Natural killer cell (primary cell): ENCODE data around the gene CCSER2. TPM values are rescaled to one million over a fixed set of nuclear protein-coding genes. Genes with fewer than 3 reads are reported as not detected.

Experiments
- ATAC-seq, 3 donors: fragments of 150-1000 bp in 2 of 3; fragments of 200-7000 bp in 1 of 3; cut with Tn5 transposase; 1 replicate in 1 of 3; 2 replicates in 2 of 3; pipeline ENCODE4 v1.10.0; 2021; ENCODE audit warnings: mild to moderate bottlenecking in 2 of 3, moderate library complexity in 2 of 3
- DNase-seq, 2 donors: peaks; one replicate each; pipeline versions ENCODE4 v3.0.0 to v3.0.0-alpha.2; 2013 to 2021; ENCODE audit warnings: mixed read lengths in 1 of 2
- H3K27ac ChIP-seq: one replicate; pipeline ENCODE4 v1.5.1; 2013; ENCODE audit warnings: mild to moderate bottlenecking, low read length
- H3K27me3 ChIP-seq: one replicate; pipeline ENCODE4 v1.6.1; 2013; ENCODE audit warnings: low read length; ENCODE audit not compliant: control insufficient read depth, insufficient read depth
- H3K36me3 ChIP-seq: one replicate; pipeline ENCODE4 v1.6.1; 2013; ENCODE audit warnings: low read length; ENCODE audit not compliant: control insufficient read depth, insufficient read depth
- H3K4me1 ChIP-seq: one replicate; pipeline ENCODE4 v1.6.1; 2013; ENCODE audit warnings: low read length; ENCODE audit not compliant: control insufficient read depth, insufficient read depth
- H3K4me3 ChIP-seq: one replicate; pipeline ENCODE4 v1.5.1; 2013; ENCODE audit warnings: low read length
- H3K9me3 ChIP-seq: one replicate; pipeline ENCODE4 v1.6.1; 2013; ENCODE audit warnings: low read length; ENCODE audit not compliant: control insufficient read depth, insufficient read depth
- H3K27ac Mint-ChIP-seq, 2 donors: one replicate each; pipeline ENCODE4 v1.8.0; 2022; ENCODE audit warnings: mild to moderate bottlenecking in 2 of 2, mixed read lengths in 2 of 2, moderate library complexity in 1 of 2
- H3K27me3 Mint-ChIP-seq, 2 donors: one replicate each; pipeline ENCODE4 v1.8.0; 2022; ENCODE audit warnings: low read depth in 2 of 2, mixed read lengths in 2 of 2
- H3K36me3 Mint-ChIP-seq: one replicate; pipeline ENCODE4 v1.8.0; 2022; ENCODE audit warnings: mixed read lengths
- H3K4me1 Mint-ChIP-seq, 2 donors: one replicate each; pipeline ENCODE4 v1.8.0; 2022; ENCODE audit warnings: mixed read lengths in 2 of 2
- H3K4me3 Mint-ChIP-seq: one replicate; pipeline ENCODE4 v1.8.0; 2022; ENCODE audit warnings: mild to moderate bottlenecking, moderate library complexity, mixed read lengths
- H3K9me3 Mint-ChIP-seq, 2 donors: one replicate each; pipeline ENCODE4 v1.8.0; 2022; ENCODE audit warnings: mixed read lengths in 2 of 2
- WGBS: methylation state at CpG from one replicate; pipeline ENCODE4 v1.1.7; 2013; ENCODE audit warnings: missing lambda C conversion rate; ENCODE audit not compliant: insufficient coverage; 5-methylcytosine and 5-hydroxymethylcytosine counted together
- intact Hi-C: fragments of 100-400 bp; cut with micrococcal nuclease; formaldehyde crosslinking; loops from one replicate; pipeline ENCODE4 v1.14.2; 2022
- total RNA-seq, 4 donors: library from RNA; stranded (reverse); fragments of 120-200 nt in 1 of 4; gene quantifications; one replicate each; pipeline versions ENCODE4 v1.2.3 to v1.2.4, GENCODE V29; 2013 to 2022
- TF ChIP-seq, protein P1 (sequence below): fragments of 200-600 bp; IDR thresholded peaks from one replicate; pipeline ENCODE4 v1.8.0; 2022; ENCODE audit warnings: antibody characterized with exemption

Gene CCSER2
- total RNA-seq, 3 donors from 2014 or later (not counting 1 experiment from before 2014, with no cell fraction given), result 125 to 158 (median 146) TPM

DNA sequence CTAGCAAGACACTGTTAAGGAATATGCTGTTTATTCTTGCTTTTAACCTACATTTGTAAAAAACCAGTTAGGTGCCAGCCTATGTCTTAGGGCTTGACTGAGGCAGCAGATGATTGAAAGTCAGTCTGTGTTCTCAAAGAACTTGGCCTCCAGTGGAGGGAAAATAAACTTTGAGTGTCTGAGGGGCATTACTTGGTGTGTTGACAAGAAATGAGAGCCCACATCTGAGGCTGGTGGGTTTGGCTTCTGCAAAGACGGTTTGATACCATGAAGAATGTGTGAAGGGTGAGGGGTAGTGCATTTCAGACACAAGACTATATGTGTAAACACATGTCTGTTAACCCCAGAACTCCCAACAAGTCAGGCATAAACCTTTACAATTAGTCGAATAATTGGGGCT lies 28.5 kb downstream of the CCSER2 start:
- Histone ChIP-seq H3K4me3 (no peak overlapping the region), H3K36me3 (no peaks in the 10 kb centered on the region), H3K4me1 (peaks cover 43% of the 10 kb centered on the region), H3K27ac (no peak overlapping the region), H3K27me3 (no peaks in the 10 kb centered on the region), H3K9me3 (no peaks in the 10 kb centered on the region)
- DNase-seq, result peak in 1 of 2 donors; percentile 63
- TF ChIP-seq, protein P1, sequence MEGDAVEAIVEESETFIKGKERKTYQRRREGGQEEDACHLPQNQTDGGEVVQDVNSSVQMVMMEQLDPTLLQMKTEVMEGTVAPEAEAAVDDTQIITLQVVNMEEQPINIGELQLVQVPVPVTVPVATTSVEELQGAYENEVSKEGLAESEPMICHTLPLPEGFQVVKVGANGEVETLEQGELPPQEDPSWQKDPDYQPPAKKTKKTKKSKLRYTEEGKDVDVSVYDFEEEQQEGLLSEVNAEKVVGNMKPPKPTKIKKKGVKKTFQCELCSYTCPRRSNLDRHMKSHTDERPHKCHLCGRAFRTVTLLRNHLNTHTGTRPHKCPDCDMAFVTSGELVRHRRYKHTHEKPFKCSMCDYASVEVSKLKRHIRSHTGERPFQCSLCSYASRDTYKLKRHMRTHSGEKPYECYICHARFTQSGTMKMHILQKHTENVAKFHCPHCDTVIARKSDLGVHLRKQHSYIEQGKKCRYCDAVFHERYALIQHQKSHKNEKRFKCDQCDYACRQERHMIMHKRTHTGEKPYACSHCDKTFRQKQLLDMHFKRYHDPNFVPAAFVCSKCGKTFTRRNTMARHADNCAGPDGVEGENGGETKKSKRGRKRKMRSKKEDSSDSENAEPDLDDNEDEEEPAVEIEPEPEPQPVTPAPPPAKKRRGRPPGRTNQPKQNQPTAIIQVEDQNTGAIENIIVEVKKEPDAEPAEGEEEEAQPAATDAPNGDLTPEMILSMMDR, result no peak
- Mint-ChIP-seq H3K27ac (peak overlapping the region; percentile 59 to 76), H3K9me3 (no peaks in the 10 kb centered on the region), H3K27me3 (no peaks in the 10 kb centered on the region), H3K4me3 (peak overlapping the region; percentile 31), H3K36me3 (no peaks in the 10 kb centered on the region), H3K4me1 (peaks cover 87 to 91% of the 10 kb centered on the region in 2 donors)
- ATAC-seq, result peak; percentile 39 to 61 (median 54)
- intact Hi-C loops, result no loop called here
- 31% methylated on average over 2 of the region's 2 CpGs for WGBS

DNA sequence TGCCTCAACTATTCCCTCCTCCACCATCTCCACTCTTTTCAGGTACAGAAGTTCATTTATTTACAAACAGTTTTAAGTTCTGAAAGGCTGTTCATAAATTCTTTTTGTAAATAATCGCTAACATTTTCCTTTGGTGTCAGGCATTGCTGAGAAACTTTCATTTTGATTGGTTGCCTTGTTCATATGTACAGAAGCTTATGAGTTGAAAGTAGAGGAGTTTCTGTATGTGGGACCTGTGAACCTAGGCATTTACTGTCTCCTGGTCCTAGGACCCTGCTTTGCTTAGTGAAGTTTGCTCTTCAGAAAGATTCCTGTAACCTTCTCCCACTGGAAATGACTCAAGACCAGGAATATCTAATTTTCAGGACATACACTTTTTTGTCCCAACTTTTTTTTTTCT lies 30.4 kb downstream of the CCSER2 start:
- intact Hi-C loops, result no loop called here
- Mint-ChIP-seq H3K4me1 (peaks cover 80 to 87% of the 10 kb centered on the region in 2 donors), H3K9me3 (no peaks in the 10 kb centered on the region), H3K27ac (peak overlapping the region; percentile 59 to 70), H3K27me3 (no peaks in the 10 kb centered on the region), H3K36me3 (no peaks in the 10 kb centered on the region), H3K4me3 (peak overlapping the region; percentile 25)
- no peak overlapping the region for H3K27ac ChIP-seq
- ATAC-seq, result no peak
- no peaks in the 10 kb centered on the region for H3K36me3 ChIP-seq
- H3K9me3 ChIP-seq, result no peaks in the 10 kb centered on the region
- TF ChIP-seq, protein P1, result no peak
- H3K4me1 ChIP-seq, result peaks cover 26% of the 10 kb centered on the region
- no peaks in the 10 kb centered on the region for H3K27me3 ChIP-seq
- 73% methylated on average over 1 of the region's 1 CpG for WGBS
- H3K4me3 ChIP-seq, result no peak overlapping the region
- no peak for DNase-seq

DNA sequence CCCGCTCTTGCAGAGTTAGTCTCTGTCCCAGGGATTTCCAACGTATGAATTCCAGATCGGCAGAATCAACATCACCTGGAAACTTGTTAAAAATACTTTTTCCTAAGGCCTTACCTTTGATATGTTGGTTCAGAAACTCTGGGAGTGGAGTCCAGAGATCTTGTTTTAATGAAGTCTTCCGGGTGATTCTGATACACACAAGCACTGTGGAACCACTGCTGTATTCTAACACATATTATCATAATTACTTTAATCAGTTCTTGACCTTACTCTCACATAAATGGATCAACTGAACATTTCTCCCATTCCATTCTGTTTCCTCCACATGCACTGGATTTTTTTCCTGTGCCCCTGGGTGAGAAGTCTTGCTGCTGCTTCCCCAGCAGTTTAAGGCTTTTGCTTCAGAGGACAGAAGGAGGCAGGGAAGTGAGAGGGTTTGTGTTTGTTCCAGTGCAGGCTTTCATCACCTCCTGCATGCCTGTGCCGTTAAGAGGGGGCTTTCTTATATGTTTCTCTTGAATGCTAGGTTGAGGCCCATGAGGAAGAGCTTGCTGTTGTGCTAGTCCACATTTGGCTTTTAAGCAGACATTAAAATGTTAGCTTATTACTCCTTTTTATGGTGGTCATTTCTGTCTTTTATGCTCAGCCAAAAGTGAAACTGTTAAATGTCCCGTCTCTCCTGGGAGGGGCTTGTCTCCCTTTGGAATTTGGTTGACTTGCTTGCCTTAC lies 32.4 kb downstream of the CCSER2 start:
- TF ChIP-seq, protein P1, result no peak
- Histone ChIP-seq H3K9me3 (no peaks in the 10 kb centered on the region), H3K36me3 (no peaks in the 10 kb centered on the region), H3K27me3 (no peaks in the 10 kb centered on the region), H3K27ac (no peak overlapping the region), H3K4me1 (peaks cover 21% of the 10 kb centered on the region), H3K4me3 (no peak overlapping the region)
- DNase-seq (no peak), ATAC-seq (no peak)
- no peaks in the 10 kb centered on the region for H3K9me3 Mint-ChIP-seq
- peak overlapping the region; percentile 70 to 75 for H3K27ac Mint-ChIP-seq
- WGBS, result 55% methylated on average over 4 of the region's 6 CpGs
- peaks cover 68 to 79% of the 10 kb centered on the region in 2 donors for H3K4me1 Mint-ChIP-seq
- H3K36me3 Mint-ChIP-seq, result no peaks in the 10 kb centered on the region
- H3K27me3 Mint-ChIP-seq, result no peaks in the 10 kb centered on the region
- H3K4me3 Mint-ChIP-seq, result peak overlapping the region; percentile 14
- intact Hi-C loops, result no loop called here
